DND-41 (cell line): Measurements from ENCODE around the gene HNRNPA1L2.

ENCODE experiments used
- ATAC-seq: fragments of 200-7000 bp; cut with Tn5 transposase; 3 replicates; pipeline ENCODE4 v1.9.1; 2021; ENCODE audit warnings: low read depth; ENCODE audit not compliant: insufficient read depth
- DNase-seq: peaks from one replicate; pipeline ENCODE4 v3.0.0-alpha.2; 2020
- H2AFZ ChIP-seq: 2 replicates; pipeline ENCODE4 v1.6.0; 2012; ENCODE audit warnings: low read depth, low read length
- H3K27ac ChIP-seq: 2 replicates; pipeline ENCODE4 v1.5.1; 2012; ENCODE audit warnings: low read length, inconsistent platforms
- H3K27me3 ChIP-seq: fragments of 200-600 bp; sonication (generic); 2 replicates; pipeline ENCODE4 v1.6.0; 2012; ENCODE audit warnings: low read length, mild to moderate bottlenecking, inconsistent platforms; ENCODE audit not compliant: insufficient read depth, poor library complexity
- H3K36me3 ChIP-seq: 2 replicates; pipeline ENCODE4 v1.5.1; 2012; ENCODE audit warnings: low read length, inconsistent platforms; ENCODE audit not compliant: insufficient read depth
- H3K4me1 ChIP-seq: 2 replicates; pipeline ENCODE4 v1.5.1; 2012; ENCODE audit warnings: mild to moderate bottlenecking, low read length; ENCODE audit not compliant: insufficient read depth
- H3K4me2 ChIP-seq: 2 replicates; pipeline ENCODE4 v1.6.0; 2012; ENCODE audit warnings: mild to moderate bottlenecking, moderate library complexity, low read length, inconsistent platforms; ENCODE audit not compliant: insufficient read depth
- H3K4me3 ChIP-seq, 2 experiments: fragments of 200-600 bp in 1 of 2; shearing (Covaris generic) in 1 of 2; 2 replicates each; pipeline ENCODE4 v1.5.1; 2012 to 2016; ENCODE audit warnings: inconsistent platforms in 2 of 2, low read length in 2 of 2, mild to moderate bottlenecking in 2 of 2, low read depth in 1 of 2, moderate library complexity in 1 of 2
- H3K79me2 ChIP-seq: 2 replicates; pipeline ENCODE4 v1.6.0; 2012; ENCODE audit warnings: low read length, inconsistent platforms; ENCODE audit not compliant: insufficient read depth
- H3K9ac ChIP-seq: 2 replicates; pipeline ENCODE4 v1.6.0; 2012; ENCODE audit warnings: low read depth, mild to moderate bottlenecking, inconsistent platforms, low read length, moderate library complexity
- H3K9me3 ChIP-seq: 2 replicates; pipeline ENCODE4 v1.5.1; 2012; ENCODE audit warnings: low read length, moderate library complexity, mild to moderate bottlenecking, inconsistent platforms; ENCODE audit not compliant: insufficient read depth, severe bottlenecking
- H4K20me1 ChIP-seq: 2 replicates; pipeline ENCODE4 v1.6.0; 2012; ENCODE audit warnings: low read length; ENCODE audit not compliant: insufficient read depth
- EZH2 ChIP-seq: IDR thresholded peaks from 3 replicates; pipeline ENCODE4 v1.6.1; 2012; ENCODE audit warnings: borderline replicate concordance, low read depth, mild to moderate bottlenecking, moderate library complexity, low read length, inconsistent platforms; ENCODE audit not compliant: severe bottlenecking
- TF ChIP-seq, protein P1 (sequence below): IDR thresholded peaks from 2 replicates; pipeline ENCODE4 v1.5.1; 2012; ENCODE audit warnings: borderline replicate concordance, low read length, moderate library complexity, mild to moderate bottlenecking; ENCODE audit not compliant: poor library complexity, severe bottlenecking; ENCODE audit errors: extremely low read depth

HNRNPA1L2 gene

DNA sequence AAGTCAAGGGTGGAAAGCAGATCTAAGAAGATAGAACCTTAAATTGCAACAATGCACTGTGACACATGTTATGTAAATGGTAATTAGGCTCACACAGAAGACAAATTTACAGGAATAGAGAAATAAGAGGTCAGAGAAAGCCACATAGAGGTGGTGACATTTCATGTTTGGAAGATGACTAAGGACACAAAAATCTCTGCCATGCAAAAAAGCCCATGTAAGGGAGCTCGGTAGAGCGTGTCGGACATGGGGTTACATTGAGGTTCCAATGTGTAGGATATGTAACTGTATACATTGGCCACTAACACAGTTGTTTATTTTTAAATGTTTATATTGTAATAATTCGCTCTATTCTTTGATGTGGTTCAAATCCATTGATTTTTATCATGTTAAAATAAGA lies 44.1 kb downstream of the HNRNPA1L2 start:
- no peak overlapping the region for H3K4me2 ChIP-seq
- no peak overlapping the region for H3K27ac ChIP-seq
- no peaks in the 10 kb centered on the region; the same call in 1 of the 2 replicates for H3K79me2 ChIP-seq
- no peak overlapping the region for H3K9ac ChIP-seq
- H3K27me3 ChIP-seq = no peaks in the 10 kb centered on the region
- H3K4me1 ChIP-seq = no peaks in the 10 kb centered on the region
- ATAC-seq (no peak), DNase-seq (no peak)
- H3K36me3 ChIP-seq = peaks cover 70% of the 10 kb centered on the region
- no peak overlapping the region for H3K4me3 ChIP-seq
- TF ChIP-seq, protein P1, sequence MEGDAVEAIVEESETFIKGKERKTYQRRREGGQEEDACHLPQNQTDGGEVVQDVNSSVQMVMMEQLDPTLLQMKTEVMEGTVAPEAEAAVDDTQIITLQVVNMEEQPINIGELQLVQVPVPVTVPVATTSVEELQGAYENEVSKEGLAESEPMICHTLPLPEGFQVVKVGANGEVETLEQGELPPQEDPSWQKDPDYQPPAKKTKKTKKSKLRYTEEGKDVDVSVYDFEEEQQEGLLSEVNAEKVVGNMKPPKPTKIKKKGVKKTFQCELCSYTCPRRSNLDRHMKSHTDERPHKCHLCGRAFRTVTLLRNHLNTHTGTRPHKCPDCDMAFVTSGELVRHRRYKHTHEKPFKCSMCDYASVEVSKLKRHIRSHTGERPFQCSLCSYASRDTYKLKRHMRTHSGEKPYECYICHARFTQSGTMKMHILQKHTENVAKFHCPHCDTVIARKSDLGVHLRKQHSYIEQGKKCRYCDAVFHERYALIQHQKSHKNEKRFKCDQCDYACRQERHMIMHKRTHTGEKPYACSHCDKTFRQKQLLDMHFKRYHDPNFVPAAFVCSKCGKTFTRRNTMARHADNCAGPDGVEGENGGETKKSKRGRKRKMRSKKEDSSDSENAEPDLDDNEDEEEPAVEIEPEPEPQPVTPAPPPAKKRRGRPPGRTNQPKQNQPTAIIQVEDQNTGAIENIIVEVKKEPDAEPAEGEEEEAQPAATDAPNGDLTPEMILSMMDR = no peak
- no peak for TF ChIP-seq EZH2
- no peak overlapping the region for H2AFZ ChIP-seq
- no peaks in the 10 kb centered on the region for H4K20me1 ChIP-seq
- no peaks in the 10 kb centered on the region for H3K9me3 ChIP-seq
